HG02938 (cell line): ENCODE results near the gene BRSK2.

Source experiments
- ATAC-seq: cut with Tn5 transposase; IDR thresholded peaks from one replicate; pipeline ENCODE4 v1.9.1; 2021; ENCODE audit warnings: mild to moderate bottlenecking, moderate library complexity; ENCODE audit not compliant: unreplicated experiment

BRSK2 gene

GRCh38 chr11:1479006-1479677 lies 89.4 kb downstream of the BRSK2 start:
- no peak for ATAC-seq

- ATAC-seq, result no peak
Observed at GRCh38 chr11:1479678-1480118, 90.0 kb downstream of the BRSK2 start.

DNA sequence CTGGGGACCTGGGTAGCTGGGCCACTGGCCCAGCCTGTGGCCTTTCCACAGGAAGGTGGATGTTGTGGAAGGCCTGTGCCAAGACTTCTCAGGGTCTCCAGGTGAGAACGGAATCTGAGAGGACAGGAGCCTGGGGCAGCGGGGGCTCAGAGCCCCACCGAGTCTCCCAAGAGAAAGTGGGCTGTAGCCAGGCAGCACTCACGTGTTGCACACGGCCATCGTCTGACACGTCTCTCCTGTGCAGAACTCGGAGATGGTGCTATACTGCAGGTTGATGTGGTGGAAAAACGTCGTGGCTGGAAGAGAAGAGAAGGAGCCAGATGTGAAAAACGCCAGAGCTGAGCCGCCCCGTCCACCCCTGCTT lies 90.4 kb downstream of the BRSK2 start:
- no peak for ATAC-seq

- ATAC-seq, result no peak
Observed at GRCh38 chr11:1480555-1481482, 91.1 kb downstream of the BRSK2 start.

GRCh38 chr11:1481483-1481825 lies 91.7 kb downstream of the BRSK2 start:
- no peak for ATAC-seq

DNA sequence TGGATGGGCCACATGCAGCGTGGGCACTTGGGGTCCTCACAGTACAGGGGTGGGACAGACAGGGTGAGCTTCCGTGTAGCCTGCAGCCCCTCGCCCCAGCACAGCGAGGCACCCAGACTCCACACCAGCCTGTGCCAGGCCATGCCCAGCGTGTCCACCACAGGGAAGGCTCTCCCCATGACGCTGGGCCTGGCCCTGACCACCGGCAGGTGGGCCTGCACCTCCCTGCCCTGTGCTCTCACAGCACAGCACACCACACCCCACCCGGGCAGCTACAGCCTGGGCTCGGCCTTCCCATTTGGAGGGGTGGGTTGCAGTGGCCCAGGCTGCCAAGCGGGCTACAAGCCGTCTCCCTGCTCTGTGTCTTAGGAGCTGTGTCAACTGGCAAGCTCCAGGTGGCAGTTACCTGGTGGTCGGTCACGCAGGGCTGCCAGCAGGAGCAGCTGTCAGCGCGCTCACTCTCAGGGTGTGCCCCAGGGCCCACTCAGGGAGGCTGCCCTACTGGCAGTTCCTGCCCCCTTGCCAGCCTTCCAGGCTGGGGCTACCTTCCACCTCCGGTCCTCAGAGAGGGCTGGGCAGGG lies 92.2 kb downstream of the BRSK2 start:
- no peak for ATAC-seq

- no peak for ATAC-seq
Observed at GRCh38 chr11:1482581-1483444, 93.1 kb downstream of the BRSK2 start.

- no peak for ATAC-seq
Observed at GRCh38 chr11:1483445-1483961, 93.8 kb downstream of the BRSK2 start.

DNA sequence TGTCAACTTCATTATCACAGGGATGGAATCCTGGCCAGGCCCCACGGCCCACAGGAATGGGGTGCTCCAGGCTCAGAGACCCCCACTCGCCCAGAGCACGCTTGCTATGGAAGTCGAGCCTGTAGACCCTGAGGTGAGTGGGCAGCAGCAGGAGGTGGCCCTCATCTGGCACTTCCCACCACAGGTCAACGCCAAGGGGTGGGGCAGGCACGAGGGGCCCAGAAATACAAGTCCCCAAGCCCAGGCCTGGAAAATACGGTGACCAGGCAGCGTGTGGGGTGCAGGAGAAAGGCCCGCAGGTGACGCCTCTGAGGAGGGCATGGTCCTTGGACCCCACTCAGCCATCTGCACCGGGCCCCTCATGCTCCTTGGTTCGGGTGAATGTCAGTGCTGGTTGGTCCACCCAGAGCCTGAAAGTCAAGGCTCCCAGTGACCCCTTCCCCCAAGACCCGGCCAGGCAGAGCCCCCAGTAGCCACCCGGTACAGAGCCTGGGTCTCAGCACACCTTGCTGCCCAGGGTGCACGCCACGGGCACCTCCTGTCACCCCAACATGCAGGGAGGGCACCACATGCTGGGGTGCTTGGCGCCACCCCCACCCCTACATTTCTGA lies 94.4 kb downstream of the BRSK2 start:
- no peak for ATAC-seq

GRCh38 chr11:1484695-1485503 lies 95.2 kb downstream of the BRSK2 start:
- no peak for ATAC-seq

GRCh38 chr11:1485504-1485885 lies 95.8 kb downstream of the BRSK2 start:
- ATAC-seq, result no peak

- ATAC-seq, result no peak
Observed at GRCh38 chr11:1486054-1486825, 96.5 kb downstream of the BRSK2 start, which contains the start of gene MOB2. Gene MOB2, minus strand, starts transcription at chr11:1486779. Its CDS starts 223 bp downstream, at chr11:1486556.

DNA sequence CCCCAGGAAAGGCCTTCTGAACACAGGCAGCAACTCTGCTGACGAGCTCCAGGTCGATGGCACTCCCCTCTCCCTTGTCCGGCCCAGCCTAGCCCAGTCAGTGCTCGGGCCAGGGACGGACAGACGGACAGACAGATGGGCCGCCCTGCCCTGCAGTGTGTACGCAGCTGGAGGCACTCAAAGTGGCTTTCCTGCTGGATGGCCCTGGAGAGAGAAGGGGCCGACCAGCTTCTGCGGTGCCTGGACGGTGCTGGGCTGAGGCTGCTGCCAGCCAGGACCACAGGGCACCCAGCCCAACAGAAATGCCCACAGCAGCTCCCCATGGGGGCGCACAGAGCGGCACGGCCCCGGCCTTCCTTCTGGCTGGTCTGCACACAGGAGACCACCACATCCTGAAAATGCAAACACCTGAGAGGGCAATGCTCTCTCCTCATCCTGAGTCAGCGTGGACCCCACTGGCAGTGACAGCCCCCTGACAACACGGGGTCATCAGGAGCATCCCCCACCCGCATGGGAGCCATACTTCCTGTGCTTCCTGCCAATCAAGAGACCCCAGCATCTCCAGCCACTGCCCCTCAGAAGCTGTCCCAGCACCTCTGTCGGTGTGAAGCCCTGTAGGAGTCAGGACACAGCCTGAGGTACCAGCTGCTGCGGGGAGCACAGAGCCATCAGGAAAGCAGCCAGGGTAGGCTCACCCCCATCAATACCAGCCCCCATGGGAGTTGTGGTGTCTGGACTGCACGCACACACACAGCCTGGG lies 97.5 kb downstream of the BRSK2 start:
- no peak for ATAC-seq

DNA sequence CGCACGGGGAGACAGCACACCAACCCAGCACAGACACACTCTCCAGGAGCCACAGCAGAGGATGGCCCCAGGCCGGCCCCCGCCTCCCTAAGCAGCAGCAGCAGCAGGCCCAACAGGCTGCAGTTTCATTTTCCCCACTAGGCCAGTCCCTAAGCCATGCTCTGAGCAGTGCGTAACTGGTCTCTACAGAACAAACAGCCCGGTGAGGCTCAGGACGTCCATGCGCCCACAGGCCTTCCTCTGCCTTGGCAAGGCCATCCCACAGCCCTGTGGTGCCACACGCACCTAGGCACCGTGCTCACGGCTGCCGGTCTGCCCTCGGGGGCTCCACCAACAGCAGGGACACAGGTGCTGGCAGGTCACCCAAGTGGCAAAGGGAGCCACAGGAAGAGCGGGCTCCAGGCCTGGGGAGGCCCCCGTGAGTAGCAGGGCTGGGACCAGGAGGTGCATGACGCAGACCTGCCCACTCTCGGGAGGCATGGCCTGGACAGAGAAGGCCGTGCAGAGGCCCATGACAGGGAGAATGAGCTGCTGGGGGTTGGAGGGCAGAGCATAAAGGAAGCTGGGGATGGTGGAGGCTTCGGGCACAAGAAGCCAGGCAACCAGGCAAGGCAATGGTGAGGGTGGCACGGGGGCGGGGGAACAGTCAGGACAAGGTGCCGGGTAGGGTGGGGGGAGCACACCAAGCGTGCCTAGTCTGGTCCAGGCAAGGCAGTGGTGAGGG lies 98.3 kb downstream of the BRSK2 start:
- ATAC-seq, result no peak

- ATAC-seq, result no peak
Observed at GRCh38 chr11:1488575-1489180, 98.9 kb downstream of the BRSK2 start.

GRCh38 chr11:1490651-1491050 lies 100.9 kb downstream of the BRSK2 start:
- no peak for ATAC-seq

DNA sequence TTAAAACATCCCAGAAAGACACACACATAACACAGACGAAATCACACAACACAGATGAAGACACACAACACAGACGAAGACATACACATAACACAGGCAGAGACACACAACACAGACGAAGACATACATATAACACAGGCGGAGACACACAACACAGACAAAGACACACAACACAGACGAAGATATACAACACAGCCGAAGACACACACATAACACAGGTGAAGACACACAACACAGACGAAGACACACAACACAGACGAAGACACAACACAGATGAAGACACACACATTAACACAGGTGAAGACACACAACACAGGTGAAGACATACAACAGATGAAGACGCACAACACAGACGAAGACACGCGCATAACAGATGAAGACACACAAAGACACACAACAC lies 101.6 kb downstream of the BRSK2 start:
- ATAC-seq, result no peak
